T-helper 1 cell (primary cell): ENCODE data around the gene DIAPH1.

Experiments used
- DNase-seq, 5 donors: peaks; one replicate each; pipeline ENCODE4 v3.0.0-alpha.2; 2012 to 2020

DIAPH1 gene

DNA sequence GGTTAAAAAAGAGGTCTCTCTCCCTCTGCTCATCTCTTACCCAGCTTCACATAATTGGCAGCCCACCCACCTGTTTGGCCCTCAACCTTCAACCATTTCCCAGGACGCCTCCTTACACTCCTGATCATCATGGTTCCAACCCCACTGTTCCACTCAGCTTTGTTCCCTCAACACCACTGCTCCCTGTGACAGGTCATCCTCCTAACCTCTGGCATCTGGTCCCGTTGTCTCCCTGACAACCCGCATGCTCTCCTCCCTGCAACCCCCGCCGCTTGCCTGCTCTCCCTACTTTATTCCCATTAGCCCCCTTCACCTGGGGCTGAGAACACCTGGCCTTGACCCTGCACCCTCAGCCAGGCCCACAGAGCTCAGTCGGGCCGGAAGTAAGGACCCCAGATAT is 117.0 kb downstream of the DIAPH1 start:
- no peak for DNase-seq

DNA sequence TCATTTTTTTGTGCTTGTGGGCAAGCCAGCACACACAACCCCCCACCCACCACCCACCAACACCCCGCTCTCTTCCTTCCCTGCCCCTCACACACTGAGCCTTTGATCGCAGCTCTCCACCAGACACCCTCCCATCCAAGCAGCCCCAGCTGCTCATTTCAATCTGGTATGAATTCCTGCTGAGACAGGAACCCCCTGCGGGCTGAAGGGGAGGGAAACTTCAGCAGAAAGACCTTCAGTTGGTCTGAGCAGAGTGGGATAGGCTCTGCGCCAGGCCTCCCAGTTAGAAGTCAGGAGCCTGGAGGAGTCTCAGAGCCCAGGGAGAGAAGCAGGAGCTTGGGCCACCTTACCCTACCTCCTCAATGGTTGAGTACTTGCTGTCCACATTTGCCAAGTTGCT is 122.8 kb downstream of the DIAPH1 start:
- DNase-seq, result no peak

DNA sequence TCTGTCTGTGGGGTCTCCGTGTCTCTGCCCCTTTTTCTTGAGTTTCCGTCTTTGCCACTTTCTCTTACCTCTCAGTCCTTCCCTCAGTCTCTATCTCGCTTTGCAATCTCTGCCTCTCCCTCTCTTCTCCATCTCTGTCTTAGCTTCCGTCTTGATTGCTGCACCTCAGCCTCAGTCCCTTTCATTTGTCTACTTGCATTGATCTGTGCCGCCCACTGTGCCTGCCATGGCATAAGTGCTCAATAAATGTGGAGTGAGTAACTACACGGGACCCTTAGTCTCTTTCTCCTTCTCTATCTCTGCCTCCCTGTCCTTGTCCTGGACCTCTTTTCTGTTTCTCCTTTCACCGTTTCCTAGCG is 123.4 kb downstream of the DIAPH1 start:
- no peak for DNase-seq

DNA sequence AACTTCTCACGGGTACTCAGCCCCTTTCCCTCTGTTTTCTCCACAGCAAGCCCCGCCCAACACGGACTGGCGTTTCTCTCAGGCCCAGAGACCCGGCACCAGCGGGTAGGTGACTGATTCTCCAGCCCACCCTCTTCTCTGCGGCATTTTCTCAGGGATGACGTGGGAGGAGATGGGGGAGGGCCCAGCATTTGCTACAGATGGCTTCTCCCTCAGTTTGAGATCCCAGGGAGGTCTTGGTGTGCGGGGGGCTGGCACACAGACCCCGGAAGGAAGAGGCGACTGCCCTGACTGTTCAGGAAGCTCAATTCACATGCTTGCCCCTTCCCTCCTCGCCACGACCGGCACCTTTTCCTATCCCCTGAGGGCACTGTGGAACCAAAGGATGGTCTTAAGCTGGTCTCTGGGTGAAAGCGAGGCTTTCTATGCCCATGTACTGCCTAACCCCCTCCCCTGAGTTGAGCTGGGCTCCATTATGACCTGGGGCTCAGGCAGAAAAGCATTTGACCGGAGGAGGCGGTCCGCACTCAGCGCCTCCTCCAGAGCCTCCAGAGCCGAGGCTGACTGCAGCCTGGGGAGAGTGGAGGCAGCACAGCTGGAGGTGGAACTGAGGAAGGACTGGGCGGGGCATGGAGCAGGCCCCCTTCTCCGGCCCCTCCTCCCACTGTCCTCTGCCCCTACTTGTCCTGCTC is 123.9 kb downstream of the DIAPH1 start:
- no peak for DNase-seq

DNA sequence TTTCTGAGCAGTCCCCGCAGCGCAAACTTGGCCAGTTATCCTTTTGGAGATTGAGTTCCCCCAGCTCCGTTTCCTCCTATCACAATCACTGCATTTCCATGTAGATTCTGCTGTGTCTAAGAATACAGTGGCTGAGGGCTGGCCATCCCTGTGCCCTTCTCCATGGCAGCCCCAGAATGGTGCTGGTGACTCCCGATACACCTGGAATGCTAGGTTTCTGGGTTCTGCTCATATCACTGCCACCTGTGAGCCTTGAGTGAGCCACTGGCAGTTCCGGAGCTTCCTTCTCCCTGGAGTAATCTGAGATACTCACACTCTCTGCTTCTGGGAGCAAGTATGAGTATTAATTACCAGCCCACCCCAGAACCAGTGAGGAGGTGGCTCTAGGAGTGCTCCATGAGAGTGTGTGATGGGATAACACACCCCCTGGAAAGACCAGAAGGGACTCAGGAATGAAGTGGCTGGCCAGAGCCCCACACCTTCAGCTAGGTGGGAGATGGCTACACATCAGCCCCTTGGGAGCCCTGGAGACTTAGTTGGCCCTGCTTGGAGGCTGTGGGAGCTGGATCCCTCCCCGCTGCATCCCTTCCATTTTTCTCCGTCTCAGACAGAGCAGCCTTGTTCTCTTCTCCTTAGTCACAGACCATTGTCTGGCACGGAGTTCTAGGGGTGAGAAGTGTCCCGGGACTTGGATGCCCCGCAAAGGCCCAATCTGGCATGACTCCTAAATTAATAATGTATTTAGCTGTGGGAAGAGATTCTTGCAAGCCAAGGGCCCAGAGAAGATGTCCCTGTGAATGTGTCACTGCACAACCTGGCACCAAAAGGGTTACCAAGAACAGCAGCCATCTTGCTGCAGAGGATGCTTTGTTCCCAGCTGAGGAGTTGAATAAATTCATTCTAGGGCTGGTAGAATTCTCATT is 125.0 kb downstream of the DIAPH1 start:
- no peak for DNase-seq

DNA sequence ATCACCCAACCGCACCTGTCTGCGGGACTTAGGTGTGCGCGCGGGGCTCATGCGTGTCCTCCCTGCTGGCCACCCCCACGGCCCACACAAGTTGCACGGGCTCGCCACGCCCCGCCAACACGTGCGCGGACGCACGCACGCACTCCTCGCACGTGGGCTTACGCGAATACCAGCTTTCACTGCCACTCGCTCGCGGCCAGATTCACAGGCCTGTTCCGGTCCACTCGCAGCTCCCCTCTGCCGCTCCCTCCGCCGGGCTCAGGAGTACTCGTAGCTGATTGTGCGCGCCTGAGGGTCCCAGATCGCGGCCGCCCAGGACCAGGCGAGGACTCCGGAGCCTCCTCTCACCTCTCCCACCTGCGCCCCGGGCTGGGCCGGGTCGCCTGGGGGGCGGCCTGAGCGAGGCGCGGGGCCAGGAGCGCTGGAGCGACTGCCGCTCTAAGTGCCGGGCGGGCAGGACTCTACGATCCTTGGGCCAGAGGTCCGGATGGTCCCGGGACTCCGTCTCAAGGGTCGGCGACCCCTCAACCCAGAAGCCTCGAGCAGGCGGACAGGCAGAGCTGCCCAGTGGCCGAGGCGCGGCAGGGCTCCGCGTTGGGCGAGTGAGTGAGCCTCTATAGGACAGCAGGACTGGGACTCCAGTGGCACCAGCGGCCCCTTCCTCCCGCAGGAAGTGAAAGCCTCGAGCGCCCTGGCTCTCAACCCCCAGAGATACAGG is 126.5 kb downstream of the DIAPH1 start:
- DNase-seq, result no peak

DNA sequence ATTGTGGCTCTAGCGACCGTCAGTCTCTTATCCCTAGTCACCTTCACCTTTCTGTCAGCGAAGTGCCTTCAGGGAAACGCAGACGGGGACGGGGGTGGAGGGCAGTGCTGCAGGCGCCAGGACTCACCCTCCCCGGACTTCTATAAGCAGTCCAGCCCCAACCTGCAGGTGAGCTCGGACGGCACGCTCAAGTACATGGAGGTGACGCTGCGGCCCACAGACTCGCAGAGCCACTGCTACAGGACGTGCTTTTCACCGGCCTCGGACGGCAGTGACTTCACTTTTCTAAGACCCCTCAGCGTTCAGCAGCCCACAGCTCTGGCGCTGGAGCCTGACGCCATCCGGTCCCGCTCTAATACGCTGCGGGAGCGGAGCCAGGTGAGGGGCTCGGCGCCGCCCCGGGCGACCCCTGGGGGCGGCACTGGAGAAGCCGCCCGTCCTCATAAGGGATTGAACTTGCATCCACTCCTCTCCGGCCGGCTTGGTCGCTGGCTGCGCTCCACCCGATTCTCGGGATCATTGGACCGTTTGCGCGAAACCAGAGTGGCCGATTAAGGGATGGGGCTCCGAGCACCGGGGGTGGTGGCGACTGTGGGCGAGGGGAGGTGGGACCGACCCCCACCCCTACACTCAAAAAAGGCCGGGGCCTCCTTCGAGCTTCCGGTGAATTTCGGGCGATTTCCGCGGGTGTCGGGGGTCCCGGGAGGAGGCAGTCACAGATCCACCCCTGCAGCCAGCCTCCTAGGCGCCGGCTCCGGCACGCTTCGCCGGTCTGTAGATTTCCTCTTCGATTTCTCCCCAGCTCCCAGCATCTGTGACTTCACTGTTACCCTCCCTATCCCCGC is 127.3 kb downstream of the DIAPH1 start:
- no peak for DNase-seq

DNA sequence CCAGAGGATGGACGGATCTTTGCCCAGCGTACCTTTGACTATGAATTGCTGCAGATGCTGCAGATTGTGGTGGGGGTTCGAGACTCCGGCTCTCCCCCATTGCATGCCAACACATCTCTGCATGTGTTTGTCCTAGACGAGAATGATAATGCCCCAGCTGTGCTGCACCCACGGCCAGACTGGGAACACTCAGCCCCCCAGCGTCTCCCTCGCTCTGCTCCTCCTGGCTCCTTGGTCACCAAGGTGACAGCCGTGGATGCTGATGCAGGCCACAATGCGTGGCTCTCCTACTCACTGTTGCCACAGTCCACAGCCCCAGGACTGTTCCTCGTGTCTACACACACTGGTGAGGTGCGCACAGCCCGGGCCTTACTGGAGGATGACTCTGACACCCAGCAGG is 128.0 kb downstream of the DIAPH1 start:
- no peak for DNase-seq

DNA sequence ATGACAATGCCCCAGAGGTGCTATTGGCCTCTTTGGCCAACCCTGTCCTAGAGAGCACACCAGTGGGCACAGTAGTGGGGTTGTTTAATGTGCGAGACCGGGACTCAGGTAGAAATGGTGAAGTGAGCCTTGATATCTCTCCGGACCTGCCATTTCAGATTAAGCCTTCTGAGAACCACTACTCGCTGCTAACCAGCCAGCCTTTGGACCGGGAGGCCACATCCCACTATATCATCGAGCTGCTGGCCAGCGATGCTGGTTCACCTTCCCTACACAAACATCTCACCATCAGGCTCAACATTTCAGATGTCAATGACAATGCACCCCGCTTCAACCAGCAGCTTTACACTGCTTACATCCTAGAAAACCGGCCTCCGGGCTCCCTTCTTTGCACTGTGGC is 128.5 kb downstream of the DIAPH1 start:
- DNase-seq, result no peak

DNA sequence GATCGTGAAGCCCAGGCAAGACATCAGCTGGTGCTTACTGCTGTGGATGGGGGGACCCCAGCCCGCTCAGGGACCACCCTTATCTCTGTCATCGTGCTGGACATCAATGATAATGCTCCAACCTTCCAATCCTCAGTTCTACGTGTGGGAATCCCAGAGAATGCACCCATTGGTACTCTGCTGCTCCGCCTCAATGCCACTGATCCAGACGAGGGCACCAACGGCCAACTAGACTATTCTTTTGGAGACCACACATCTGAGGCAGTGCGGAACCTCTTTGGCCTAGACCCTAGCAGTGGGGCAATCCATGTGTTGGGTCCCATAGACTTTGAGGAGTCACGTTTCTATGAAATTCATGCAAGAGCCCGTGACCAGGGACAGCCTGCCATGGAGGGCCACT is 129.0 kb downstream of the DIAPH1 start:
- DNase-seq, result no peak

DNA sequence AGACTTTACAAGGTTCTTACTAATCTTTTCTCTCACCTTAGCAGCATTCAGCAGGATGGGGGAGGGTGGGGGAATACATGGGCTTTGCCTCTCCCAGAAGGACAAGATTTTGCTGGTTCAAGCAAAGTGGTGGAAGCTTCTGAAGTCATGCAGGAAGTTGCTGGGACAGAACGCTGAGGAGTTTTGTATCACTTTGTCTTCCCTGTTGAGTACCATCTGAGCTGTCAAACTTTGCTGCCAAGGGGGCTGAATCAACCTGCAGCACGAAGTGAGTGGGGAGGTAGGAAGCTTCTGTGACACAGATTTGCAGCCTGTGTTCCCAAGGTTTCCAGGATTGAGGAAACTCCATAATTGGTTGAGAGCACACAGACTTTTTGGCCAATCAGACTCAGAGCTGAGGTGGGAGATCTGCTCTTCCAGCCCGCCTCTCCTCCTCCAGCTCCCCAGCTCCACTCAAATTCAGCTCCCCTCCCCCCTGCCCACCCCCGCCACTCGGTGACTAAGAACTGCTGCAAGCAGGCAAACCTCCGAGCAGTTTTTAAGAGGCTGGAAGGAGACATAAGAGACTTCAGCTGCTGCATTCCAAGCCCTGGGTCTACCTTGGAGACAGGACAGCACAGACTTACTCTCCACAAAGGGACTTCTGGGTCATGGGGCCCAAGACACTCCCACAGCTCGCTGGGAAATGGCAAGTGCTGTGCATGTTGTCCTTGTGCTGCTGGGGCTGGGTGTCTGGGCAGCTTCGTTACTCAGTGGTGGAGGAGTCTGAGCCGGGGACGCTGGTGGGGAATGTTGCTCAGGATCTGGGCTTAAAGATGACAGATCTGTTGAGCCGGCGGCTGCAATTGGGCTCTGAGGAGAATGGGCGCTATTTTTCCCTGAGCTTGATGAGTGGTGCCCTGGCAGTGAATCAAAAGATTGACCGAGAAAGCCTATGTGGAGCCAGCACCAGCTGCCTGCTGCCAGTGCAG is 129.9 kb downstream of the DIAPH1 start, which contains the start of gene PCDHGC5:
PCDHGC5 (plus strand) TSS at position 491 of the 971 bp plus-strand sequence; CDS start at position 651, 160 bp downstream.
- no peak for DNase-seq

DNA sequence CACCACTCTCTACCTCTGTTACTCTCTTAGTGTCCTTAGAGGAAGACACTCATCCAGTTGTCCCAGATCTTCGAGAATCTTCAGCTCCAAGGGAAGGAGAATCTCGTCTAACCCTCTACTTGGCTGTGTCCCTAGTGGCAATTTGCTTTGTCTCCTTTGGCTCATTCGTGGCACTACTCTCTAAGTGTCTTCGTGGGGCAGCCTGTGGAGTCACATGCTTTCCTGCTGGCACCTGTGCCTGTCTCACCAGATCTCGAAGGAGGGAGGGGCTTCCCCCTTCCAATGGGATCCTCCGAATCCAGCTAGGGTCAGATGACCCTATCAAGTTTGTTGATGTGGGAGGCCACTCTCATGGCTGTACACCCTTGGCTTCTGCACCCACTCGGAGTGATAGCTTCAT is 131.7 kb downstream of the DIAPH1 start:
- DNase-seq, result no peak

DNA sequence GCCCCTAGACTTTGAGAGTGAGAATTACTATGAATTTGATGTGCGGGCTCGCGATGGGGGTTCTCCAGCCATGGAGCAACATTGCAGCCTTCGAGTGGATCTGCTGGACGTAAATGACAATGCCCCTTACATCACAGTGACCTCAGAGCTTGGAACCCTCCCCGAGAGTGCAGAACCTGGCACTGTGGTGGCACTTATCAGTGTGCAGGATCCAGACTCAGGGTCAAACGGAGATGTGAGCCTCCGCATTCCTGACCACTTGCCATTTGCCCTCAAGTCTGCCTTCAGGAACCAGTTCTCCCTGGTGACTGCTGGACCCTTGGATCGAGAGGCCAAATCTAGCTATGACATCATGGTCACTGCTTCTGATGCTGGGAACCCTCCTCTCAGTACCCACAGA is 132.7 kb downstream of the DIAPH1 start:
- no peak for DNase-seq

DNA sequence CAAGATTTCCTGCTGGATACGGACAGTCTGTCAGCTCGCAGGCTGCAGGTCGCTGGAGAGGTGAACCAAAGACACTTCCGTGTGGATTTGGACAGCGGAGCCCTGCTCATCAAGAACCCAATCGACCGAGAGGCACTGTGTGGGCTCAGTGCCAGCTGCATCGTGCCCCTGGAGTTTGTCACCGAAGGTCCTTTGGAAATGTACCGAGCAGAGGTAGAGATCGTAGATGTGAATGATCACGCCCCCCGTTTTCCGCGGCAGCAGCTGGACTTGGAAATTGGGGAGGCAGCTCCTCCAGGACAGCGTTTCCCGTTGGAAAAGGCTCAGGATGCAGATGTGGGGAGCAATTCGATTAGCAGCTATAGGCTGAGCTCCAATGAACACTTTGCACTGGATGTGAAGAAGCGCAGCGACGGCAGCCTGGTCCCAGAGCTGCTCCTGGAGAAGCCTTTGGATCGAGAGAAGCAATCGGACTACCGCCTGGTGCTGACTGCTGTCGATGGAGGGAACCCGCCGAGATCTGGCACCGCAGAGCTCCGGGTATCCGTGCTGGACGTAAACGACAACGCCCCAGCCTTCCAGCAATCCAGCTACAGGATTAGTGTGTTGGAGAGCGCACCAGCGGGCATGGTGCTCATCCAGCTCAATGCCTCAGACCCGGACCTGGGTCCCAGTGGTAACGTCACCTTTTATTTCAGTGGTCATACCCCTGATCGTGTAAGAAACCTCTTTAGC is 133.3 kb downstream of the DIAPH1 start:
- DNase-seq, result no peak

DNA sequence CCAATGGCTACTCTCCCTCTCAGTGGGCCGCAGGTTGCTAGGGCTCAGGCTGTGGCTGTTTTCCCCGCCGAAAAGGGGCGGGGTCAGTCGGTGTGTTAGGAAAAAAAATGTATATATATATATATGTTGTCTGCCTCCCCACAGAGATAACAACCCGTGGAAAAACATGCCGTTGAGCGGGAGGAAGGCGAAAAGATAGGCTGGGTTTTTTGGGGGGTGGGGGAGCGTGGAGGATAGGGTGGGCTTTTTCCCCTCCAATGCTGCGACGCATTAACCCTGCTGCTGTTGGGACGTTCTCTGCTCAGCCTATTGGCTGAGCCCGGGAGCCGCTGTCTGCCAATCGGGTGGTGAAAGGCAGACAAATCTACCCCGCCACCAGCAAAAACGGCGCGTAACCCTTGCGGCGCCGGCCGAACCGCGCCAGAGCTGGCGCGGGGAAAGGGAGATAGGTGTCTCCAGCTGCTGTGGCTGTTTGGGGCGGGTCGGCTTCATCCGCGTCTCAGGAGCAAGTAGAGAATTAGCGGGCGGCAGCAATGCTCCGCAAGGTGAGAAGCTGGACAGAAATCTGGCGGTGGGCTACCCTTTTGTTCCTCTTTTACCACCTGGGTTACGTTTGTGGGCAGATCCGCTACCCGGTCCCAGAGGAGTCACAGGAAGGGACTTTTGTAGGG is 134.0 kb downstream of the DIAPH1 start, which contains the start of gene PCDHGC4:
PCDHGC4 (plus strand) TSS at position 390 of the 671 bp plus-strand sequence; CDS start at position 534, 144 bp downstream.
- DNase-seq, result no peak

DNA sequence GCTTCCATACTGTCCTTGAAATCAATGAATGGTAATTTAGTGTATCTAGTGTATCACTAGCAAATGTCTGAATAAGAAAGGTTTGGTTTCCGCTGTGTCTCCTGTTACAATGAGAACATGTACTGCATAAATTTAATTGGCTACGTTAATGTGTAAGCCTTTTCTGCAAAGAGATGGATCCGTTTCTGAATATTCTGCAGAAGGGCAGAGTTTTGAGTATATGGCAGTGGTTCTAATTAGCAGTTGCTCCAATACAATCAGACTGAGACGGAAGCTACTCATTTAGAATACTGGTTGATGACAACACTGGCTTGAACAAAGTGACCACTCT is 134.5 kb downstream of the DIAPH1 start:
- no peak for DNase-seq

DNA sequence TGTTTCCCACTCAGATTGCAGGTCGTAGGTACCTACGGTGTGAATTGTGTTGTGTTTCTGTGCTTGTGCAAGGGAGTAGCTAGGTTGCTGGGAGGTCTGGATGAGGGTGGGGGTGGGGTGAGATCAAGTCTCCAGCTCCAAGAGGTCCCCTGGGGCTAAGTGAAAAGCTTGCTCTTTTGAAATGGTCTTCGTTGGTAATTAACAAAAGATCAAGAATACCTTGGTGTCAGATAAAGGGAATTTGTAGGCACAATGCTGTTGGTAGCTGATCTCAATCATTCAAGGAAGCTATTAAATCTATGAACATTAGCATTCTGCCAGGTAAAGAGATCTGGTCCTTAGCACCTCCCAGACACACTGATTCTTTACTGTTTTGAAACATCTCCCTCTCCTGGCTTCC is 134.9 kb downstream of the DIAPH1 start:
- DNase-seq, result no peak

DNA sequence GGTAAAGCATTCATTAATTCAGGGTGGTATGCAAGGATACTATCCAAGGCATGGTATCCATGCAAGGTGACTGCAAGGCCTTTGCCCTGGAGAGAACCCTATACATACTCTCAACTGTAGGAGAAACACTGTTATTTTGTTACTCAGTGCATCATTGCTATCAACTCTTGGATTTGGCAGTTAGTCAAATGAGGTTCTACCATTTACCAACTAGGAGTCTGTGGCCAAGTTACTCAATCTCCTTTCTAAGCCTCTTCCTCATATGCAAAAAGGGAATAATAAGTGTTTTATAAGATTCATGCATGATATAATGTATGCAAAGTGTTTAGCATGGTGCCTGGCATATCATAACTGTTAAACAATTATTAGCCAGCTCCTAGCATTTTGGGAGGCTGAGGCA is 139.0 kb downstream of the DIAPH1 start:
- no peak for DNase-seq

DNA sequence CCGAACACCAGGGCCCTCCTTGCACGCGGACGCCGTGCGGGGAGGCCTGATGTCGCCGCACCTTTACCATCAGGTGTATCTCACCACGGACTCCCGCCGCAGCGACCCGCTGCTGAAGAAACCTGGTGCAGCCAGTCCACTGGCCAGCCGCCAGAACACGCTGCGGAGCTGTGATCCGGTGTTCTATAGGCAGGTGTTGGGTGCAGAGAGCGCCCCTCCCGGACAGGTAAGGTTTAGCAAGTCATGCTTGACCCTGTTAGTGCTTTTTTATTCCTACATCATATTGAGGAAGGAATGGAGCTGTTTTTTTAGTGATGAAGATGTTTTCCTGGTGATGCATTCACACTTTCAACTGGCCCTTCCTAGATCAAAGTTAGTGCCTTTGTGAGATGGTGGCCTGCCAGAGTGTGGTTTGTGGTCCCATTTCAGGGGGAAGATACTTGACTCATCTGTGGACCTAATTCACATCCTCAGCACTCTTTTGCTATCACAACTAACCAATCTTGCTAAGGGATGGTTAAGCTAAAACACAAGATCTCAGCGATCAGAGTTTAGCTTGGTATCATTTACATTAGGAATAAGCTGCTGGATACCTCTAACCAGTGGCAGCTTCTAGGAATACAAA is 140.4 kb downstream of the DIAPH1 start:
- no peak for DNase-seq

DNA sequence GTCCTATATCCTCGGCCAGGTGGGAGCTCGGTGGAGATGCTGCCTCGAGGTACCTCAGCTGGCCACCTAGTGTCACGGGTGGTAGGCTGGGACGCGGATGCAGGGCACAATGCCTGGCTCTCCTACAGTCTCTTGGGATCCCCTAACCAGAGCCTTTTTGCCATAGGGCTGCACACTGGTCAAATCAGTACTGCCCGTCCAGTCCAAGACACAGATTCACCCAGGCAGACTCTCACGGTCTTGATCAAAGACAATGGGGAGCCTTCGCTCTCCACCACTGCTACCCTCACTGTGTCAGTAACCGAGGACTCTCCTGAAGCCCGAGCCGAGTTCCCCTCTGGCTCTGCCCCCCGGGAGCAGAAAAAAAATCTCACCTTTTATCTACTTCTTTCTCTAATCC is 141.0 kb downstream of the DIAPH1 start:
- DNase-seq, result no peak
